ENCODE measurements around the gene HS1BP3. TPM values are rescaled to one million over a fixed set of nuclear protein-coding genes. Genes with fewer than 3 reads are reported as not detected.

The HS1BP3 gene
- total RNA-seq, 3 donors from 2014 or later (not counting 1 experiment from before 2014, with no cell fraction given), result 17.4 to 25.7 (median 22.8) TPM

DNA sequence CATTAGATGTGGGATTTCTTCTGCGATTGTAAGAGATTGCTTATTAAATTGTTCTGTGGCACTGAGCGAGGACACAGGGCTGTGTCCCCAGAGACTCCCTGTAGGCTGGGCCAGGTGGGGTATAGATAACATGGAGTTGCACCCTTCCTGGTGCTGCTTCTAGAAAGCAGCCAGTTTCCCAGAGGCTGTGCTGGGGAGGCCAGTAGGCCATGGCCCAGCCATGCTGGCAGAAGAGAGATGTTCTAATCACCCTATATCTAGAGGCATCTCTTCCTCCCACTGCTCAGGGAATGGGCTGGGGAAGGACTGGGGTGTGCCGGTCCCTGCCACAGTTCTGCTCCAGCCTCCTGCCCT lies 66.9 kb downstream of the HS1BP3 start:
- H3K27ac ChIP-seq (ENCODE audit: low read length), result no peak overlapping the region
- H3K4me1 ChIP-seq (ENCODE audit: control insufficient read depth, insufficient read depth, low read length), result peaks cover 4% of the 10 kb centered on the region
- no peak overlapping the region for H3K4me3 ChIP-seq (ENCODE audit: low read length)
- H3K9me3 ChIP-seq (ENCODE audit: control insufficient read depth, insufficient read depth, low read length), result peaks cover 6% of the 10 kb centered on the region
- ATAC-seq (no peak), DNase-seq (no peak)
- H3K9me3 Mint-ChIP-seq, result no peaks in the 10 kb centered on the region
- peaks cover 0 to 5% of the 10 kb centered on the region in 2 donors for H3K27me3 Mint-ChIP-seq (ENCODE audit: low read depth in 2 of 2)
- H3K27me3 ChIP-seq (ENCODE audit: control insufficient read depth, insufficient read depth, low read length), result no peaks in the 10 kb centered on the region
- H3K36me3 Mint-ChIP-seq, result no peaks in the 10 kb centered on the region
- peaks cover 0 to 14% of the 10 kb centered on the region in 2 donors for H3K4me1 Mint-ChIP-seq
- H3K4me3 Mint-ChIP-seq, result no peak overlapping the region
- no peak overlapping the region for H3K27ac Mint-ChIP-seq
- H3K36me3 ChIP-seq (ENCODE audit: control insufficient read depth, insufficient read depth, low read length), result no peaks in the 10 kb centered on the region
- 73% methylated on average over 3 of the region's 3 CpGs for WGBS (ENCODE audit: insufficient coverage)
- intact Hi-C loops (cut with micrococcal nuclease), result no loop called here
- TF ChIP-seq, protein P1, sequence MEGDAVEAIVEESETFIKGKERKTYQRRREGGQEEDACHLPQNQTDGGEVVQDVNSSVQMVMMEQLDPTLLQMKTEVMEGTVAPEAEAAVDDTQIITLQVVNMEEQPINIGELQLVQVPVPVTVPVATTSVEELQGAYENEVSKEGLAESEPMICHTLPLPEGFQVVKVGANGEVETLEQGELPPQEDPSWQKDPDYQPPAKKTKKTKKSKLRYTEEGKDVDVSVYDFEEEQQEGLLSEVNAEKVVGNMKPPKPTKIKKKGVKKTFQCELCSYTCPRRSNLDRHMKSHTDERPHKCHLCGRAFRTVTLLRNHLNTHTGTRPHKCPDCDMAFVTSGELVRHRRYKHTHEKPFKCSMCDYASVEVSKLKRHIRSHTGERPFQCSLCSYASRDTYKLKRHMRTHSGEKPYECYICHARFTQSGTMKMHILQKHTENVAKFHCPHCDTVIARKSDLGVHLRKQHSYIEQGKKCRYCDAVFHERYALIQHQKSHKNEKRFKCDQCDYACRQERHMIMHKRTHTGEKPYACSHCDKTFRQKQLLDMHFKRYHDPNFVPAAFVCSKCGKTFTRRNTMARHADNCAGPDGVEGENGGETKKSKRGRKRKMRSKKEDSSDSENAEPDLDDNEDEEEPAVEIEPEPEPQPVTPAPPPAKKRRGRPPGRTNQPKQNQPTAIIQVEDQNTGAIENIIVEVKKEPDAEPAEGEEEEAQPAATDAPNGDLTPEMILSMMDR (IDR thresholded peaks at IDR 0.05), result no peak

- peaks cover 0 to 3% of the 10 kb centered on the region in 2 donors for H3K27me3 Mint-ChIP-seq (ENCODE audit: low read depth in 2 of 2)
- H3K4me3 Mint-ChIP-seq, result no peak overlapping the region
- 89% methylated on average over 7 of the region's 7 CpGs for WGBS (ENCODE audit: insufficient coverage)
- H3K36me3 Mint-ChIP-seq, result no peaks in the 10 kb centered on the region
- TF ChIP-seq, protein P1 (IDR thresholded peaks at IDR 0.05), result no peak
- no peaks in the 10 kb centered on the region for H3K36me3 ChIP-seq (ENCODE audit: control insufficient read depth, insufficient read depth, low read length)
- intact Hi-C loops (cut with micrococcal nuclease), result no loop called here
- no peak overlapping the region for H3K27ac ChIP-seq (ENCODE audit: low read length)
- ATAC-seq, result no peak
- peaks cover 0 to 13% of the 10 kb centered on the region in 2 donors for H3K4me1 Mint-ChIP-seq
- H3K4me3 ChIP-seq (ENCODE audit: low read length), result no peak overlapping the region
- no peak overlapping the region for H3K27ac Mint-ChIP-seq
- no peak for DNase-seq
- H3K9me3 Mint-ChIP-seq, result no peaks in the 10 kb centered on the region
- H3K9me3 ChIP-seq (ENCODE audit: control insufficient read depth, insufficient read depth, low read length), result peaks cover 6% of the 10 kb centered on the region
- H3K4me1 ChIP-seq (ENCODE audit: control insufficient read depth, insufficient read depth, low read length), result peaks cover 4% of the 10 kb centered on the region
- no peaks in the 10 kb centered on the region for H3K27me3 ChIP-seq (ENCODE audit: control insufficient read depth, insufficient read depth, low read length)
These were observed 67.4 kb downstream of the HS1BP3 start for GRCh38 chr2:20583425-20583881.

DNA sequence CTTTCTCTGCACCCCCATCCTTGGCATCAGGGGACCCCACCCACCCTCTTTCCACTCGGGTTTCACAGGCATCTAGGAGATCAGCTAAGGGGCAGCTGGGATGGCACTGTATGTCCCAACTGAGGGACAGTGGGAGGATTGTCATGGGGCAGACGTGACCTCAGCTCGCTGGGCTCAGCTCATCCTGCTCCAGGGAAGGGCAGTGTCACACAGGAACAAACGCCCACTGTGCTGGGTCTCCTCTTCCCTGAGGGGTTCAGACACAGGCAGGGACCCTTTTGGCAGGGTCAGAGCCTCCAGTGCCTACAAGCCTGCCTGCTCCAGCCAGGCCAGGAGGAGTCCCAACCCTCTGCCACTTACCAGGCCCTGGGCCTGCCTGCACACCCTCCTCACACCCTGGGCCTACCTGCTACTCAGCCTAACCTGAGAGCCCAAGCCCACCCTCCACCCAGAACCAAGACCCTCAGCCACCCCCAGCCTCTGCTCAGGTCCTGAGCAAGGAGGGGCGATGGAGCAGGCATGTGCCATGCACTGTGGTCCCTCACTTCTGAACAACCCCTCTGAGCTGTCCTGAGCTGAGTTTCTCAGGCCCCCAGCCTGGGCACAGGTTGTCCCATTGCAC lies 68.2 kb downstream of the HS1BP3 start:
- no peak overlapping the region for H3K27ac ChIP-seq (ENCODE audit: low read length)
- peaks cover 6% of the 10 kb centered on the region for H3K9me3 ChIP-seq (ENCODE audit: control insufficient read depth, insufficient read depth, low read length)
- H3K9me3 Mint-ChIP-seq, result no peaks in the 10 kb centered on the region
- no peaks in the 10 kb centered on the region for H3K36me3 Mint-ChIP-seq
- H3K4me1 Mint-ChIP-seq, result peaks cover 0 to 13% of the 10 kb centered on the region in 2 donors
- H3K27me3 Mint-ChIP-seq (ENCODE audit: low read depth in 2 of 2), result peaks cover 0 to 3% of the 10 kb centered on the region in 2 donors
- TF ChIP-seq, protein P1 (IDR thresholded peaks at IDR 0.05), result no peak
- no peak overlapping the region for H3K27ac Mint-ChIP-seq
- DNase-seq (no peak), ATAC-seq (no peak)
- no peaks in the 10 kb centered on the region for H3K36me3 ChIP-seq (ENCODE audit: control insufficient read depth, insufficient read depth, low read length)
- H3K4me3 ChIP-seq (ENCODE audit: low read length), result no peak overlapping the region
- no peaks in the 10 kb centered on the region for H3K27me3 ChIP-seq (ENCODE audit: control insufficient read depth, insufficient read depth, low read length)
- 85% methylated on average over 5 of the region's 5 CpGs for WGBS (ENCODE audit: insufficient coverage)
- H3K4me1 ChIP-seq (ENCODE audit: control insufficient read depth, insufficient read depth, low read length), result peaks cover 5% of the 10 kb centered on the region
- intact Hi-C loops (cut with micrococcal nuclease), result no loop called here
- no peak overlapping the region for H3K4me3 Mint-ChIP-seq

All from natural killer cell (primary cell).